PFSK-1 (cell line): ENCODE data around the gene AP3S1.

Experiments used
- FOXP2 ChIP-seq: optimal IDR thresholded peaks from 2 replicates; pipeline ENCODE3; 2011; ENCODE audit warnings: borderline replicate concordance, control low read depth, inconsistent platforms; ENCODE audit not compliant: insufficient read depth; ENCODE audit errors: extremely low read length, extremely low read depth
- POLR2AphosphoS5 ChIP-seq: IDR thresholded peaks from 2 replicates; pipeline ENCODE4 v1.6.1; 2012; ENCODE audit warnings: low read depth, mild to moderate bottlenecking, control low read depth, low read length, moderate library complexity
- REST ChIP-seq, 2 experiments: IDR thresholded peaks; 2 replicates each; pipeline versions ENCODE4 v1.6.1 to v1.8.0; 2011 to 2012; ENCODE audit warnings: low read depth in 2 of 2, low read length in 2 of 2, control low read depth in 1 of 2, inconsistent platforms in 1 of 2, mild to moderate bottlenecking in 1 of 2, moderate library complexity in 1 of 2; ENCODE audit not compliant: insufficient read depth in 1 of 2
- SIN3A ChIP-seq: IDR thresholded peaks from 2 replicates; pipeline ENCODE4 v1.6.1; 2012; ENCODE audit warnings: mild to moderate bottlenecking, low read length, moderate library complexity, borderline replicate concordance; ENCODE audit not compliant: insufficient read depth
- TAF1 ChIP-seq: IDR thresholded peaks from 2 replicates; pipeline ENCODE4 v1.6.1; 2012; ENCODE audit warnings: low read length, control low read depth, borderline replicate concordance; ENCODE audit not compliant: insufficient read depth

Gene AP3S1

DNA sequence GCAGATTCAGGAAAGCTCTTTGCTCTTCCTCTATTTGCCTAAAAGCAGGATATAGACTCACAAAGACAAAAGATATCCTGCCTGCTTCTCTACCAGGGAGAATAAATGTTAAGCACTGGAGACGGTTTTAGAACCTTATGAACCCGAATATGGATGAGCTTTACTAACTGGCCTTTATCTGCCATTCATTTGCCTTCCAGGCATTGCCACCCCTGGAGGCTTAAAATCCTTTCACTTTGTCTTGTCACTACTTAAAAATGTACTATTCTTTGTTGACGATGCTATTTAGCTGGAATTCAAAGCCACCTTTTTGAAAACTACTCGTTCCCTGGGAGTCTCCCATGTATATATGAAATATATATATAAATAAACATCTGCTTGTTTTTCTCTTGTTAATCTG, 97.3 kb downstream of the AP3S1 start:
- TF ChIP-seq TAF1 (no peak), POLR2AphosphoS5 (no peak), REST (IDR thresholded peaks at IDR 0.05; ENCODE audit: insufficient read depth in 1 of 2, low read depth in 2 of 2, low read length in 2 of 2) (no peak), FOXP2 (no peak), SIN3A (no peak)

DNA sequence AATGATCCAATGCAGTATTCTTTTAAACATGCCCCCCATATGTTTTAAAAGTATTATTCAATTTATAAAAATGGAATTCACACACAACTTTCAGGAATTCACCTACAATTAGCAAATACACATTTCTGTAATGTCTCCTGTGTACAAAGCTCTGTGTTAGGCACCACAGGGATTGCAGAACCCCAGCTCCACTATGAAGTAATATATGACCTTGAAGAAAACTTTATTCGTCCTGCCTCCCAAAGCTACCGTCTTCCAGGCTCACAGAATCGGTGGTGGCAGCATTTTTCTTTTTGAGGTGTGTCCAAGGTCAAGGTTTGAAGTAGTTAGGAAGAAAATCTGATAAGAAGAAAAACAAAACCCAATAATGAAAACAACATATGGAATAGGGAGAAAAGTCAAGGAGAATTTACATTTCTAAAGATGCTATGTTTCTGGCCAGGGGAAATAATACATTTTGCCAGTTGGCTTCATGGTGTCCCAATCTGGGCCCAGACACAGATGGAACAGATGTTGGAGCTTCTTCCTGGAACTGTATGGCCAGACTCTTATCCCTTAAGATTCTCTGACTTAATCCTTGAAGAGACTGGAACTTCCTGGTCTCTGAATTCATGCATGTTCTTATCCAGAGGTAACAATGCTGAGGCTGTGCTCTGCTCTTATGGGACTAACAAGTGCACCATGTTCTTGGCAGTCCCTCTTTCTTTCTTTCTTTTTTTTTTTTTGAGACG, 98.5 kb downstream of the AP3S1 start:
- TF ChIP-seq FOXP2 (no peak), POLR2AphosphoS5 (no peak), TAF1 (no peak), REST (IDR thresholded peaks at IDR 0.05; ENCODE audit: insufficient read depth in 1 of 2, low read depth in 2 of 2, low read length in 2 of 2) (no peak), SIN3A (no peak)

- no peak for TF ChIP-seq REST (IDR thresholded peaks at IDR 0.05; ENCODE audit: insufficient read depth in 1 of 2, low read depth in 2 of 2, low read length in 2 of 2)
- TF ChIP-seq POLR2AphosphoS5, result no peak
- TF ChIP-seq TAF1, result no peak
- TF ChIP-seq SIN3A, result no peak
- TF ChIP-seq FOXP2, result no peak
These were observed 99.4 kb downstream of the AP3S1 start for GRCh38 chr5:115941051-115941675.

DNA sequence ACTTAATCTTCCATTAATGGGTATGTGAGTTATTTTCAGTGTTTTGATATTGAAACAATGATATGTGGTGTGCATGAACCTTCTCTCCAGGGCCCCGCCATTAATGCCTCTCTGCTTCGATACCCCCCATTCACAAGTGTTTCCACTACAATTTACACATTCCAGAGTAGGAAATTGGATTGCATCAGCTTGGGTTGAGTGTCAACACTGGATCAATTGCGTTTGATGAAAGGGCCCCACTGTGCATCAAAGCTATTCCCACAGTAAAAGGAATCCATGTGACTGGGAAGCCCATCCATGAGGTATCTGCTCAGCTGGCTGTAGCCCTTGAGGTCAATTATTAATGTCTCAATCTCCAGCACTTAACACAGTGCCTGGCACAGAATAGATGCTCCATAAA, 102.8 kb downstream of the AP3S1 start:
- TF ChIP-seq REST (IDR thresholded peaks at IDR 0.05; ENCODE audit: insufficient read depth in 1 of 2, low read depth in 2 of 2, low read length in 2 of 2) (no peak), SIN3A (no peak), FOXP2 (no peak), TAF1 (no peak), POLR2AphosphoS5 (no peak)

- TF ChIP-seq TAF1, result no peak
These were observed 104.9 kb downstream of the AP3S1 start for GRCh38 chr5:115946655-115947054.

DNA sequence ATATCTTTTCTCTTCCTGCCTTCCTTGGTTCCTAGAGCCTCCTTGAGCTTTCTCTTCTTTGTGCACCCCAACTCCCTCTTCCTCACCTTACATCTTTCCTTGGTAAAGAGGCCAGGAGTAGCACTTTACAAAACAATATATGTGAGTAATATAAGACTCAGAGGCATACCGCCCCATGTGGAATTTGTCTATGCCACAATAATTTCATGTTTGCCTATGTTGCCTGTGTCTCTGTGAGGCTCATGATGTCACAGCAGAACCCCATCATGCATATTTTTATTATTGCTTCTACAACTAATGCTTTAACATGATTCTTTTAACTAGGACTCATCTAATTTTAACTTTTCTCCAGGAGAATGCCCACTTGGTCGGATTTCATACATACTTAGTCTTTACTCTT, 105.5 kb downstream of the AP3S1 start:
- TF ChIP-seq POLR2AphosphoS5 (no peak), SIN3A (no peak), FOXP2 (no peak)
